OCI-LY1 (cell line): ENCODE data around the gene SHROOM2.

Experiments
- EZH2 ChIP-seq: fragments of 200-600 bp; sonication (generic), shearing (Covaris generic); IDR thresholded peaks from 2 replicates; pipeline ENCODE4 v1.8.0; 2017; ENCODE audit warnings: borderline replicate concordance, mixed run types, mild to moderate bottlenecking, antibody characterized with exemption, low read length, moderate library complexity, mixed read lengths
- TF ChIP-seq, protein P1 (sequence below): fragments of 200-600 bp; sonication (generic), shearing (Covaris generic); IDR thresholded peaks from 2 replicates; pipeline ENCODE4 v1.5.1; 2017; ENCODE audit warnings: mild to moderate bottlenecking, antibody characterized with exemption, low read length, moderate library complexity, mixed read lengths

GRCh38 chrX:9867226-9867625, 81.0 kb downstream of the SHROOM2 start:
- TF ChIP-seq, protein P1, sequence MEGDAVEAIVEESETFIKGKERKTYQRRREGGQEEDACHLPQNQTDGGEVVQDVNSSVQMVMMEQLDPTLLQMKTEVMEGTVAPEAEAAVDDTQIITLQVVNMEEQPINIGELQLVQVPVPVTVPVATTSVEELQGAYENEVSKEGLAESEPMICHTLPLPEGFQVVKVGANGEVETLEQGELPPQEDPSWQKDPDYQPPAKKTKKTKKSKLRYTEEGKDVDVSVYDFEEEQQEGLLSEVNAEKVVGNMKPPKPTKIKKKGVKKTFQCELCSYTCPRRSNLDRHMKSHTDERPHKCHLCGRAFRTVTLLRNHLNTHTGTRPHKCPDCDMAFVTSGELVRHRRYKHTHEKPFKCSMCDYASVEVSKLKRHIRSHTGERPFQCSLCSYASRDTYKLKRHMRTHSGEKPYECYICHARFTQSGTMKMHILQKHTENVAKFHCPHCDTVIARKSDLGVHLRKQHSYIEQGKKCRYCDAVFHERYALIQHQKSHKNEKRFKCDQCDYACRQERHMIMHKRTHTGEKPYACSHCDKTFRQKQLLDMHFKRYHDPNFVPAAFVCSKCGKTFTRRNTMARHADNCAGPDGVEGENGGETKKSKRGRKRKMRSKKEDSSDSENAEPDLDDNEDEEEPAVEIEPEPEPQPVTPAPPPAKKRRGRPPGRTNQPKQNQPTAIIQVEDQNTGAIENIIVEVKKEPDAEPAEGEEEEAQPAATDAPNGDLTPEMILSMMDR, result no peak
- no peak for TF ChIP-seq EZH2
